22Rv1 (cell line): ENCODE data around the gene GNG2.

ENCODE experiments used
- CTCF ChIP-seq: fragments of 450-650 bp; IDR thresholded peaks from 2 replicates; pipeline ENCODE4 v1.5.1; 2017; ENCODE audit warnings: mild to moderate bottlenecking
- ZFX ChIP-seq: fragments of 450-650 bp; IDR thresholded peaks from 2 replicates; pipeline ENCODE4 v1.6.1; 2017; ENCODE audit warnings: antibody characterized with exemption, borderline replicate concordance

- TF ChIP-seq CTCF: no peak
- TF ChIP-seq ZFX: no peak
Observed at GRCh38 chr14:51929166-51929565, 68.8 kb downstream of the GNG2 start.
